HEK293 (cell line): ENCODE results near the gene PDE3B.

ENCODE experiments used
- KLF16 ChIP-seq: fragments of 450-650 bp; formaldehyde crosslinking; IDR thresholded peaks from 2 replicates; pipeline ENCODE4 v1.5.1; 2017; ENCODE audit warnings: missing biosample characterization, missing genetic modification characterization
- SCRT2 ChIP-seq: fragments of 450-650 bp; formaldehyde crosslinking; IDR thresholded peaks from 2 replicates; pipeline ENCODE4 v1.5.1; 2016; ENCODE audit warnings: missing biosample characterization, missing genetic modification characterization
- TF ChIP-seq, protein P1 (sequence below): fragments of 450-650 bp; formaldehyde crosslinking; IDR thresholded peaks from 2 replicates; pipeline ENCODE4 v1.5.1; 2016; ENCODE audit warnings: missing biosample characterization, missing genetic modification characterization
- TF ChIP-seq, protein P2 (sequence below): fragments of 450-650 bp; formaldehyde crosslinking; IDR thresholded peaks from 2 replicates; pipeline ENCODE4 v1.5.1; 2017; ENCODE audit warnings: missing biosample characterization, missing genetic modification characterization
- TF ChIP-seq, protein P3 (sequence below): fragments of 450-650 bp; formaldehyde crosslinking; IDR thresholded peaks from 2 replicates; pipeline ENCODE4 v1.5.1; 2016; ENCODE audit warnings: missing biosample characterization, missing genetic modification characterization

GRCh38 chr11:14835496-14836492, 192.2 kb downstream of the PDE3B start:
- TF ChIP-seq, protein P1, sequence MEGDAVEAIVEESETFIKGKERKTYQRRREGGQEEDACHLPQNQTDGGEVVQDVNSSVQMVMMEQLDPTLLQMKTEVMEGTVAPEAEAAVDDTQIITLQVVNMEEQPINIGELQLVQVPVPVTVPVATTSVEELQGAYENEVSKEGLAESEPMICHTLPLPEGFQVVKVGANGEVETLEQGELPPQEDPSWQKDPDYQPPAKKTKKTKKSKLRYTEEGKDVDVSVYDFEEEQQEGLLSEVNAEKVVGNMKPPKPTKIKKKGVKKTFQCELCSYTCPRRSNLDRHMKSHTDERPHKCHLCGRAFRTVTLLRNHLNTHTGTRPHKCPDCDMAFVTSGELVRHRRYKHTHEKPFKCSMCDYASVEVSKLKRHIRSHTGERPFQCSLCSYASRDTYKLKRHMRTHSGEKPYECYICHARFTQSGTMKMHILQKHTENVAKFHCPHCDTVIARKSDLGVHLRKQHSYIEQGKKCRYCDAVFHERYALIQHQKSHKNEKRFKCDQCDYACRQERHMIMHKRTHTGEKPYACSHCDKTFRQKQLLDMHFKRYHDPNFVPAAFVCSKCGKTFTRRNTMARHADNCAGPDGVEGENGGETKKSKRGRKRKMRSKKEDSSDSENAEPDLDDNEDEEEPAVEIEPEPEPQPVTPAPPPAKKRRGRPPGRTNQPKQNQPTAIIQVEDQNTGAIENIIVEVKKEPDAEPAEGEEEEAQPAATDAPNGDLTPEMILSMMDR = no peak
- TF ChIP-seq KLF16 (tag by site-specific recombination) (no peak), SCRT2 (no peak)
- TF ChIP-seq, protein P2, sequence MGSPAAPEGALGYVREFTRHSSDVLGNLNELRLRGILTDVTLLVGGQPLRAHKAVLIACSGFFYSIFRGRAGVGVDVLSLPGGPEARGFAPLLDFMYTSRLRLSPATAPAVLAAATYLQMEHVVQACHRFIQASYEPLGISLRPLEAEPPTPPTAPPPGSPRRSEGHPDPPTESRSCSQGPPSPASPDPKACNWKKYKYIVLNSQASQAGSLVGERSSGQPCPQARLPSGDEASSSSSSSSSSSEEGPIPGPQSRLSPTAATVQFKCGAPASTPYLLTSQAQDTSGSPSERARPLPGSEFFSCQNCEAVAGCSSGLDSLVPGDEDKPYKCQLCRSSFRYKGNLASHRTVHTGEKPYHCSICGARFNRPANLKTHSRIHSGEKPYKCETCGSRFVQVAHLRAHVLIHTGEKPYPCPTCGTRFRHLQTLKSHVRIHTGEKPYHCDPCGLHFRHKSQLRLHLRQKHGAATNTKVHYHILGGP (tag by site-specific recombination) = no peak
- TF ChIP-seq, protein P3, sequence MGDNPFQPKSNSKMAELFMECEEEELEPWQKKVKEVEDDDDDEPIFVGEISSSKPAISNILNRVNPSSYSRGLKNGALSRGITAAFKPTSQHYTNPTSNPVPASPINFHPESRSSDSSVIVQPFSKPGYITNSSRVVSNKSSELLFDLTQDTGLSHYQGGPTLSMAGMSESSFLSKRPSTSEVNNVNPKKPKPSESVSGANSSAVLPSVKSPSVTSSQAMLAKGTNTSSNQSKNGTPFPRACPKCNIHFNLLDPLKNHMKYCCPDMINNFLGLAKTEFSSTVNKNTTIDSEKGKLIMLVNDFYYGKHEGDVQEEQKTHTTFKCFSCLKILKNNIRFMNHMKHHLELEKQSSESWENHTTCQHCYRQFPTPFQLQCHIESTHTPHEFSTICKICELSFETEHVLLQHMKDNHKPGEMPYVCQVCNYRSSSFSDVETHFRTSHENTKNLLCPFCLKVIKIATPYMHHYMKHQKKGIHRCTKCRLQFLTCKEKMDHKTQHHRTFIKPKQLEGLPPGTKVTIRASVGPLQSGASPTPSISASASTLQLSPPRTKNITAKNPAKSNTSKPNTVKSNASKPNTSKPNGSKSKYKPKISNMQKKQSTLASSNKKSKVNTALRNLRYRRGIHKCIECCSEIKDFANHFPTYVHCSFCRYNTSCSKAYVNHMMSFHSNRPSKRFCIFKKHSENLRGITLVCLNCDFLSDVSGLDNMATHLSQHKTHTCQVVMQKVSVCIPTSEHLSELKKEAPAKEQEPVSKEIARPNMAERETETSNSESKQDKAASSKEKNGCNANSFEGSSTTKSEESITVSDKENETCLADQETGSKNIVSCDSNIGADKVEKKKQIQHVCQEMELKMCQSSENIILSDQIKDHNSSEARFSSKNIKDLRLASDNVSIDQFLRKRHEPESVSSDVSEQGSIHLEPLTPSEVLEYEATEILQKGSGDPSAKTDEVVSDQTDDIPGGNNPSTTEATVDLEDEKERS = no peak
